ENCODE data around the gene OR52J3.
"Not testable (repeated sequence)": the region's sequence is repeated elsewhere in the genome, so short reads cannot be mapped to it uniquely, and the experiment has no call there.

OR52J3 gene

GRCh38 chr11:5046226-5046625 lies at the start of gene OR52J3:
Gene OR52J3, plus strand, starts transcription at chr11:5046526. Its CDS starts 0 bp downstream, at chr11:5046526.
- no peak for DNase-seq

DNA sequence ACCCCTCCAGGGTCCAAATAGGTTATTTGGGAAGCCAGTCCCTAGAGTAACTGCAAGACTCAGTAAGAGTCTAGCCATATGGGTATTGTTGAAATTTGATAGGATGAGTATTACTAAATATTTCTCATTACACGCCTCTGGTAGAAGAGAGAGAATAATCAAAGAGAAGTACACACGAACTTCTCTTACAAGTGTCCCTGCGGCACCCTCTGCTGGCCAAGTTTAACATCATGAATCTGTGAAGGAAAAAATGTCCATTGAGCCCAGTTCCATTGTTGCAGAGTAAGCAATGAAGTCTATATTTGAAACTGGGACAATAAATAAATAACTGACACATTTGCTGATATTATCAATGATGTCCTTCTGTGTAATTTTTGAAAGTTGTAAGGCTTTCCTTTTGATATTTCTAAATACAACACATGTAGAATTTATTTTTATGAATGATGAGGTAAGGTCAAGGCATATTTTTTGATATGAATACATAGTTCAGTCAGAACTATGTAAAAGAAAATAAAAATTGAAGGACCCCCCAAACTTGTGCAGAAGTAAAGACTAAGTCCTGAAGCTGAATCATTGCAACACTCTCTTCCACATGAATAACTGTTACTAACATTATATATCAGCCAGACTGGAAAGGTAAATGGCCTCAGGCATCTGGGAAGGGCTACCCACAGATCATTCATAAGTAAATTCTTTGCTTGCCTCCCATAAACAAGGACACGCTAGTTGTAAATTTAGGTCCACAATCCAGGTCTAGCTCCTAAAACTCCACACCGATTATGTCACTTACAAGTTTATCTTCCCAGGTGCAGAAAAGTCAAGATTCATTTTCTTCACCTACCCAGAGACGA lies 41.7 kb upstream of the OR52J3 start:
- peak; percentile 24 for DNase-seq

DNA sequence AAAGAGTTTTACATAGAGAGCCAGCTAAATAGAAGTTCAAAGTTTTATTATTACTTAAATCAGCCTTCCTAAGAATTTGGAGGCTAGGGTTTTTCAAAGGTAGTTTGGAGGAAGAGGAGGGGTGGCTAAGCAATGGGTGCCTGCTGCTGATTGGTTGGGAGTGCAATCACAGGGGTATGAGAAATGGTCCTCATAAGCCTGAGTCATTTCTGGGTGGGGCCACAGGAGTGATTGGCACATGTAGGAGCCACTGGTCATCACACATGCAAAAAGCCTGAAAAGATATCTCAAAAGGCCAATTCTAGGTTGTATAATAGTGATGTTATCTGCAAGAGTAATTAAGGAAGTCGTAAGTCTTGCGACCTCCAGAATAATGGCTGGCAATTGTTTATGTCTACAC lies 38.8 kb upstream of the OR52J3 start:
- DNase-seq, result no peak

- no peak for DNase-seq
Observed at GRCh38 chr11:5011254-5011653, 35.1 kb upstream of the OR52J3 start.

GRCh38 chr11:5013012-5013411 lies 33.3 kb upstream of the OR52J3 start:
- no peak for DNase-seq

DNA sequence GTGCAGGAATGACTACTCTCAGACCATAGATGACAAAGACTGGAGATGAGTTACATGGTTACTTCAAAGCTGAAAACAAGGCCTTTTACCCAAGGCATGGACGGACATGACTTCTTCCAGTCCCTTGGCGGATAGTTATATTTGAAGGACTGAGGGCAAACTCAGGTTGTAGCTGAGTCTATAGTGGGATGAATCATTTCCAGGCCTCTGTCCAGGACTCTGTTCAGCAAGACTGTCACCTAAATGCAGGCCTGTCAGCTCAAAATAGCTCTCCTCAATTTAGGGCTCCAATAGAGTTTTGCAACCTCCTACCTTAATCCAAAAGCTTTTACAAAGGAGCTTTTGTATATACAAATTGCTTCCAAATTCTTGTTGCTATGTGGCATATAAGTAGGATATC lies 24.3 kb upstream of the OR52J3 start:
- DNase-seq, result no peak

GRCh38 chr11:5036669-5037068 lies 9.7 kb upstream of the OR52J3 start:
- no peak for DNase-seq

GRCh38 chr11:5037926-5038325 lies 8.4 kb upstream of the OR52J3 start:
- DNase-seq, result no peak

DNA sequence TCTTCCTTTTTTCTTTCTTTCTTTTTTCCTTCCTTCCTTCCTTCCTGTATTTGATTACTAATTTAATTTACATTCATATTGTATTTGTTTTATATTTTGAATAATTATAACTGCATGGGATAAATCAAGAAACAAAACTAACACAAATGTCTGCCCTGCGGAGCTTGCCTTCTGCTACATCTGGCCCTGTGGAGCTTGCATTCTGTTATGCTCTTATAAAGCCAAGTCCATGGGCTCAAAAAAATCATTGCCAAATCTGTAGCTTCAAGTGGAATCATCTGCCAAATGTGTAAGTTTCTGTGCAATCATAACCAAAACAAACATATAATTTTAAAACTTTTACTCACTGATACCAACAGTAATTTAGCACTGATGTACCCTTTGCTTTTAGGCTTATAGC lies 8.0 kb upstream of the OR52J3 start:
- DNase-seq, result no peak

- no peak for DNase-seq
Observed at GRCh38 chr11:5040876-5041275, 5.5 kb upstream of the OR52J3 start.

DNA sequence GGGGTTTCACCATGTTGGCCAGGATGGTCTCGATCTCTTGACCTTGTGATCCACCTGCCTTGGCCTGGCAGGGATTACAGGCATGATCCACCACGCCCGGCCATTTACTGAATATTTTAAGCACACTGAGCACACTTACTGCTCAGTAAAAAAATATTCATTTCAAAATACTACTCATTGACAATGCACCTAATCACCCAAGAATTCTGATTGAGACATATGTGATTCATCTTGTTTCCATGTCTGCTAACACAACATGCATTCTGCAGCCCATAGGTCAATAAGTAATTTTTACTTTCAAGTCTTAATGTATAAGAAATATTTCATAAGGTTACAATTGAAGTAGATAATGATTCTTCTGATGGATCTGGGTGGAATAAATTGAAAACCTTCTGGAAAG lies 4.2 kb upstream of the OR52J3 start:
- no peak for DNase-seq

DNA sequence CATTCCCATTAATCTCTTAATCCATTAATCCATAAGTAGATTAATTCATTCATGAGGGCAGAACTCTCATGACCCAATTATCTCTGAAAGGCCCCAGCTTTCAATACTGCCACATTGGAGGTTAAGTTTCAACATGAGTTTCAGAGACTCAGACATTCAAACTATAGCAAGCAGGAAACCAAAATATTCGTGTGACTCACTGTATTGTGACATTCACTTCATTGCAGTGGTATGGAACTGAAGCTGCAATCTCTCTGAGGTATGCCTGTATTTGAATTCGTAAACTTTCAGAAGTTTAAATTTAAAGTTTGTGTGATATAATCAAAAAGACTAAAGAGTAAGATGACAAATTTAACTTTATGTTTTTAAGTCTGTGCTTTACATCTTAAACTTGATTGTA lies 2.9 kb upstream of the OR52J3 start:
- DNase-seq, result peak; percentile 6

- DNase-seq, result no peak
Observed at GRCh38 chr11:5046754-5047330, 516 bp downstream of the OR52J3 start.

GRCh38 chr11:5058679-5059078 lies 12.4 kb downstream of the OR52J3 start:
- not testable (repeated sequence) for DNase-seq

GRCh38 chr11:5059391-5059790 lies 13.1 kb downstream of the OR52J3 start, which contains the start of gene OR52E2:
Gene OR52E2, minus strand, starts transcription at chr11:5059627. Its CDS starts 0 bp downstream, at chr11:5059627.
- DNase-seq, result no peak

DNA sequence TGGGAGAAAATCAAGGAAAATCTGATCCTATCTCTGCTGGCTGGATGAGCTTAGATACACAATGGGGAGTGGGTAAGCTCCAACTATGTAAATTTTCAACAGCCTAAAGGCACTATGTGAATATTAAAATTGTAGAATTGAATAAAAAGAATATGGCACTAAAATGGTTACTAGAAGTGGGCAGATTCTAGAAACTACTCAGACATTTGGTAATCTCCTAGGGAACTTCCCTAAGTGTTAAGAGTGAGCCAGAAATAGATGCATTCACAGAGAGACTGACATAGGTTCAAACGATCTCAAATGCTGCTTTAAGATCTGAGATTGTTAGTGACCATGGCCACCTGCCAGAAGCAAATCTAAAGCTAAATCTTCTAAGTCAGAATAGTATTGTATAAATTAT lies 18.7 kb downstream of the OR52J3 start:
- no peak for DNase-seq

DNA sequence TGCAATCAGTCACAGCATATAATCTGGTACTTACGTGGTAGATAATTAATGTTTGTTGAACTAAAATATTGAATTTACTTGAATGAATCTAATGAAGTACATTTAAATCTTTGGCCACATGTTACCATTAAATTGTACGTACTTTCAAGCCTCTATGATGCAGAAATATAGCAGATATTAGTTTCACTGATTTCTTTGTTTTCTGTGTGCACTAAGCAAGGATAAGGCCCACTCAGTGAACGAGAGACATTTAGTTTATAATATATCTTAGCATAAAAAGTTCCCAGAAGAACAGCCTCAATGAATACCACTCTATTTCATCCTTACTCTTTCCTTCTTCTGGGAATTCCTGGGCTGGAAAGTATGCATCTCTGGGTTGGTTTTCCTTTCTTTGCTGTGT lies 22.9 kb downstream of the OR52J3 start, which contains the start of gene OR52E1:
TSS of gene OR52E1 (plus strand) at position 301 of the 400 bp plus-strand sequence.
- no peak for DNase-seq

DNA sequence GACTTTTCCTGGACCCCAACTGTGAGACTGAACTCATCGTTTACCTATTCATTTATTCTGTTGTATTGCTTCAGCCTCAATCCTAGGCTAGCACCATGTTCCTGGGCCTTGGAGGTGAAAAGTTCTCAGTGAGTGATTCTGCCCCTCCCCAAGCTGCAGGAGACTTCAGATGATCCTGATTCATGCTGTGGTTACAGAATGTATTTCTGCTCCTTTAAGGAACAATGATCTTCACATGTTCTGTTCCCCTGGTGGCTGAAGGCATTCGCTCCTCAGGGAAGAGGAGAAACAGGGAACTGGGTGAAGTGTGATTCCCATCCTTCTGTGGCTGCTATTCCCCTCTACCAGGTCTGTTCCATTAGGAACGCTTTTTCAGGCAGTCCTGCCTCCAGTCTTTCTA lies 25.5 kb downstream of the OR52J3 start:
- DNase-seq, result no peak

GRCh38 chr11:5081405-5081804 lies 35.1 kb downstream of the OR52J3 start:
- no peak for DNase-seq

GRCh38 chr11:5083602-5084001 lies 37.3 kb downstream of the OR52J3 start:
- DNase-seq, result no peak

GRCh38 chr11:5088556-5088955 lies 42.2 kb downstream of the OR52J3 start:
- DNase-seq, result no peak

DNA sequence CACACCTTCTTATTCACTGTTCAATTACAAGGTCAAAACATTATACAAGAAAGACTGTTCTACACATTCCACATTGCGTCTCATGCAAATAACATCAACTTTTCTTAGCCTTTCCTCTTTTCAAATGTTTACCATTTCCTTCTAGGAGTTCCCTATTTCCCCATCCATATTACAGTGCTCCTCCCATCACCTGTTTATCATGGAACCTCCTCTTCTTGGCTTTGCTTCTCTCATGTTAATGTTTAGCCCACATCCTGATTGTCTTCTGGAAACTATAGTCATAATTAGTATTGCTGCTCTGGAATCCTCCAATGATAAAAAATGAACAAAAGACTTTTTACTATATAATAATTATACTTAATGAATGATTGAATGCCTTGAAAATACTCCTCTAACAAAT lies 44.3 kb downstream of the OR52J3 start:
- no peak for DNase-seq

GRCh38 chr11:5092821-5093585 lies 46.7 kb downstream of the OR52J3 start:
- DNase-seq, result no peak

DNA sequence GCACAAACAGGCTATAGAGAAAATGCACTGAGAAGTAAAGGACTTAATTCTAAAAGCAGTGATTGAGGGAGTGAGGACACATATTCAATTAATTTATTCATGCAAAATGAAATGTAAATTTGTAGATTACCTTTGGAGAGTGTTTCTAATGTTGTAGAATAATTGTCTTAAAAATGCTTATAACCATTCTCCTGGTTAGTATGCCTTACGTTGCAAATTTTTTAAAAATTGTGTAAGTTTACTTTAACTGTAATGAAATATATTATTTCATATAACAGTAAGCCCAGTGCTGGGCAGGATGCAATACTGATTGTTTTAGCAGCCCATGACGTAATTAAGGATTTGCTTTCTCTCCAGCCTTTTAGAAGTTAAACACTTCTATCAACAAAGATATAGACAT lies 49.7 kb downstream of the OR52J3 start:
- no peak for DNase-seq

Measured in activated CD4-positive, alpha-beta T cell treated with anti-CD3 and anti-CD28 coated beads, Interleukin-2, amount 50 U/mL, for 16 hours (primary cell).